ENCODE results near the gene SCAMP2.

DNA sequence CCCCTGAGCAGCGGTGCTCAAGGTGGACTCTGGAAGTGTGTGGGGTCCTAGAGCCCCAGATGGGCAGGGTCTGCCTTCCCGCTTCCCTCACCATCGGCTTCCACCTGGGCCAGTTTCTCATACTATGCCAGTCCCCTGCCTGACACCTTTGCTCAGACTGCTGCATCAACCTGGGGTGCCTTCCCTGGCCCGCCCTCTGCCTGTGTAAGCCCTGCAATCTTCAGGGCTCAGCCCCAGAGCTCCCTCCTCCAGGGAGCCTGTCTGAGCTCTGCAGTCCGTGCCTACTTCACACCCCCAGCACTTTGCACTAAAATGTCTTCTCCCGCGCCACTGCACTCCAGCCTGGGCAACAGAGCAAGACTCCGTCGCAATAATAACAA, 78.2 kb downstream of the SCAMP2 start:
- no peak for TF ChIP-seq POLR2A (IDR thresholded peaks at IDR 0.05)
- TF ChIP-seq, protein P1, sequence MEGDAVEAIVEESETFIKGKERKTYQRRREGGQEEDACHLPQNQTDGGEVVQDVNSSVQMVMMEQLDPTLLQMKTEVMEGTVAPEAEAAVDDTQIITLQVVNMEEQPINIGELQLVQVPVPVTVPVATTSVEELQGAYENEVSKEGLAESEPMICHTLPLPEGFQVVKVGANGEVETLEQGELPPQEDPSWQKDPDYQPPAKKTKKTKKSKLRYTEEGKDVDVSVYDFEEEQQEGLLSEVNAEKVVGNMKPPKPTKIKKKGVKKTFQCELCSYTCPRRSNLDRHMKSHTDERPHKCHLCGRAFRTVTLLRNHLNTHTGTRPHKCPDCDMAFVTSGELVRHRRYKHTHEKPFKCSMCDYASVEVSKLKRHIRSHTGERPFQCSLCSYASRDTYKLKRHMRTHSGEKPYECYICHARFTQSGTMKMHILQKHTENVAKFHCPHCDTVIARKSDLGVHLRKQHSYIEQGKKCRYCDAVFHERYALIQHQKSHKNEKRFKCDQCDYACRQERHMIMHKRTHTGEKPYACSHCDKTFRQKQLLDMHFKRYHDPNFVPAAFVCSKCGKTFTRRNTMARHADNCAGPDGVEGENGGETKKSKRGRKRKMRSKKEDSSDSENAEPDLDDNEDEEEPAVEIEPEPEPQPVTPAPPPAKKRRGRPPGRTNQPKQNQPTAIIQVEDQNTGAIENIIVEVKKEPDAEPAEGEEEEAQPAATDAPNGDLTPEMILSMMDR (IDR thresholded peaks at IDR 0.05) = no peak
